ENCODE data around the gene P2RY6.

P2RY6 gene

GRCh38 chr11:73298233-73298632 lies 26.1 kb downstream of the P2RY6 start:
- DNase-seq, result no peak

GRCh38 chr11:73299751-73300150 lies 27.6 kb downstream of the P2RY6 start:
- DNase-seq, result no peak

GRCh38 chr11:73306069-73306841 lies 34.1 kb downstream of the P2RY6 start:
- peak; percentile 67 for DNase-seq

- DNase-seq, result no peak
These were observed 34.8 kb downstream of the P2RY6 start for GRCh38 chr11:73306977-73307322.

GRCh38 chr11:73307323-73308002 lies 35.3 kb downstream of the P2RY6 start:
- DNase-seq, result peak; percentile 100

- no peak for DNase-seq
These were observed 36.1 kb downstream of the P2RY6 start, which contains the start of gene ARHGEF17 for GRCh38 chr11:73308003-73308960. TSS of gene ARHGEF17 (plus strand) at chr11:73308276. CDS start at chr11:73308639, 363 bp downstream.

GRCh38 chr11:73308961-73309919 lies 37.1 kb downstream of the P2RY6 start:
- DNase-seq, result peak; percentile 88

GRCh38 chr11:73310076-73310475 lies 37.9 kb downstream of the P2RY6 start:
- no peak for DNase-seq

- DNase-seq, result no peak
These were observed 38.7 kb downstream of the P2RY6 start for GRCh38 chr11:73310661-73311393.

GRCh38 chr11:73311394-73311869 lies 39.3 kb downstream of the P2RY6 start:
- no peak for DNase-seq

GRCh38 chr11:73312036-73312435 lies 39.9 kb downstream of the P2RY6 start:
- DNase-seq, result no peak

- no peak for DNase-seq
These were observed 40.8 kb downstream of the P2RY6 start for GRCh38 chr11:73312851-73313327.

- no peak for DNase-seq
These were observed 41.5 kb downstream of the P2RY6 start for GRCh38 chr11:73313652-73314051.

- no peak for DNase-seq
These were observed 42.2 kb downstream of the P2RY6 start for GRCh38 chr11:73314117-73314961.

GRCh38 chr11:73315293-73316020 lies 43.3 kb downstream of the P2RY6 start:
- no peak for DNase-seq

- no peak for DNase-seq
These were observed 44.3 kb downstream of the P2RY6 start for GRCh38 chr11:73316422-73316821.

GRCh38 chr11:73317373-73317772 lies 45.2 kb downstream of the P2RY6 start:
- DNase-seq, result no peak

- DNase-seq, result no peak
These were observed 45.7 kb downstream of the P2RY6 start for GRCh38 chr11:73317803-73318202.

- no peak for DNase-seq
These were observed 46.4 kb downstream of the P2RY6 start for GRCh38 chr11:73318501-73319011.

All from OCI-M1 (cell line).